Spleen (tissue), 11 donors: Measurements from ENCODE around the gene NINJ1. TPM values are rescaled to one million over a fixed set of nuclear protein-coding genes. Genes with fewer than 3 reads are reported as not detected.

ENCODE experiments used
- DNase-seq: peaks from one replicate; pipeline ENCODE4 v3.0.0-alpha.2; 2020
- H3K27ac ChIP-seq, 8 donors: fragments of 200-600 bp; sonication (generic) in 7 of 8; 1 replicate in 4 of 8; 2 replicates in 4 of 8; pipeline versions ENCODE4 v1.5.0 to v1.8.0; 2016 to 2021; ENCODE audit warnings: inconsistent platforms in 4 of 8, mild to moderate bottlenecking in 4 of 8, moderate library complexity in 1 of 8
- H3K27me3 ChIP-seq, 7 donors: fragments of 200-600 bp; sonication (generic) in 6 of 7; replicated peaks in 1 of 7; 1 replicate in 4 of 7; 2 replicates in 3 of 7; pipeline versions ENCODE4 v1.5.0 to v1.8.0; 2016 to 2021; ENCODE audit warnings: inconsistent platforms in 3 of 7, mild to moderate bottlenecking in 1 of 7
- H3K36me3 ChIP-seq, 6 donors: fragments of 200-600 bp; sonication (generic) in 5 of 6; 1 replicate in 4 of 6; 2 replicates in 2 of 6; pipeline versions ENCODE4 v1.5.0 to v1.8.0; 2016 to 2021; ENCODE audit warnings: inconsistent platforms in 2 of 6
- H3K4me1 ChIP-seq, 6 donors: fragments of 200-600 bp; sonication (generic) in 5 of 6; 1 replicate in 3 of 6; 2 replicates in 3 of 6; pipeline versions ENCODE4 v1.5.0 to v1.8.0; 2016 to 2021; ENCODE audit warnings: inconsistent platforms in 3 of 6
- H3K4me3 ChIP-seq, 8 donors: fragments of 200-600 bp; sonication (generic) in 7 of 8; 1 replicate in 4 of 8; 2 replicates in 4 of 8; pipeline versions ENCODE4 v1.5.0 to v1.8.0; 2016 to 2021; ENCODE audit warnings: inconsistent platforms in 4 of 8, mild to moderate bottlenecking in 4 of 8, moderate library complexity in 2 of 8
- H3K9me3 ChIP-seq, 8 donors: fragments of 200-600 bp; sonication (generic) in 7 of 8; 1 replicate in 4 of 8; 2 replicates in 4 of 8; pipeline versions ENCODE4 v1.5.0 to v1.8.0; 2016 to 2021; ENCODE audit warnings: inconsistent platforms in 4 of 8
- POLR2A ChIP-seq, 3 donors: fragments of 450-650 bp; IDR thresholded peaks; one replicate each; pipeline ENCODE4 v1.5.1; 2017; ENCODE audit warnings: antibody characterized with exemption in 3 of 3, mild to moderate bottlenecking in 1 of 3
- POLR2AphosphoS5 ChIP-seq, 3 donors: sonication (generic); formaldehyde crosslinking; IDR thresholded peaks; one replicate each; pipeline ENCODE4 v1.5.1; 2017; ENCODE audit warnings: antibody characterized with exemption in 3 of 3
- WGBS, 5 donors: extraction: QIAGEN DNeasy Blood & Tissue Kit in 3 of 5; methylation state at CpG; one replicate each; pipeline versions ENCODE4 v1.1.5 to v1.1.7; 2013 to 2018; 5-methylcytosine and 5-hydroxymethylcytosine counted together
- intact Hi-C: fragments of 100-400 bp; cut with DNase I; formaldehyde crosslinking; loops from one replicate; pipeline ENCODE4 v1.15.0; 2023; ENCODE audit warnings: low total_unique reads
- polyA plus RNA-seq, 3 donors: library from polyadenylated mRNA; stranded (reverse); fragments of 200-250 nt; gene quantifications; one replicate each; pipeline ENCODE4 v1.2.1, GENCODE V29; 2013
- total RNA-seq, 7 donors: library from RNA; depleted of rRNA in 3 of 7; stranded (reverse); fragments of >200 nt in 3 of 7; fragmentation: NEBNext Ultra II Directional in 4 of 7; extraction: Animal tissue kit (Norgen Biotek cat#: 25700) in 4 of 7; gene quantifications; one replicate each; pipeline versions ENCODE4 v1.1.0 to v1.2.1, GENCODE V29; 2016 to 2021
- TF ChIP-seq, protein P1 (sequence below), 11 experiments: fragments of 200-600 bp in 7 of 11; fragments of 450-650 bp in 4 of 11; sonication (generic) in 4 of 11; IDR thresholded peaks in 8 of 11; conservative IDR thresholded peaks in 3 of 11; 1 replicate in 7 of 11; 2 replicates in 4 of 11; pipeline versions ENCODE4 v1.4.0 to v1.8.0; 2016 to 2021; ENCODE audit warnings: antibody characterized with exemption in 11 of 11, inconsistent platforms in 4 of 11, mild to moderate bottlenecking in 1 of 11
- donor health status: healthy with polysubstance abuse.
- donor health status: DM: no; HTN: no; CAD: no; lungs with moderate emphysema.
- donor health status: DM: no; HTN: no; CAD: no.
- donor health status: Bipolar disorder and iron deficiency.
- donor health status: healthy.
- donor health status: DM: no; HTN: no; CAD: no.
- donor health status: DM: yes; HTN: yes; CAD: no.

NINJ1 gene
- total and polyA plus RNA-seq, 10 donors: 26.5 to 142 (median 104) TPM

DNA sequence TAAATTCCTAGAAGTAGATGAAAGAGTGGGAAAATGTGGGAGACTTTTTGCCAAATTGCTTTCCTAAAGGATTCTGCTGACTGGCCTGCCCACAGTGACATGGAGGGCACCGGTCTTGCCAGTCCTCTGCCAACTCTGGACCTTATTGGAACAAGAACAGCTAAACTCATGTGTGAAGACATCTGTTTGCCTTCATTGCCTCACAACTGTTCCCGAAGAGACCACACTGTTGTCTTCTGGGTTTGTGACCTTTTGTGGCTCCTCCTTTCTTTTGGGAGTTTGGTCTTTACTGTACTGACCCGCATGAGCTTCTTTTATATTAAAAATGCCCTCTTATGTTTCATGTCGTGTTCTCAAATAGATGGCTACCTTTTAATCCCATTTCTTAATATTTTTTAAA lies 33.8 kb upstream of the NINJ1 start:
- intact Hi-C loops: loop anchor here (10.0 kb wide), 2 partner anchors 397 to 797 kb away; no protein-coding TSS in a partner anchor
- Histone ChIP-seq H3K36me3 (no peaks in the 10 kb centered on the region), H3K4me3 (no peak overlapping the region), H3K27ac (no peak overlapping the region), H3K4me1 (peaks cover 0 to 2% (median 0%) of the 10 kb centered on the region in 6 donors), H3K27me3 (no peaks in the 10 kb centered on the region), H3K9me3 (no peaks in the 10 kb centered on the region)
- DNase-seq: no peak
- no peak for TF ChIP-seq POLR2A (IDR thresholded peaks at IDR 0.05)
- TF ChIP-seq, protein P1, sequence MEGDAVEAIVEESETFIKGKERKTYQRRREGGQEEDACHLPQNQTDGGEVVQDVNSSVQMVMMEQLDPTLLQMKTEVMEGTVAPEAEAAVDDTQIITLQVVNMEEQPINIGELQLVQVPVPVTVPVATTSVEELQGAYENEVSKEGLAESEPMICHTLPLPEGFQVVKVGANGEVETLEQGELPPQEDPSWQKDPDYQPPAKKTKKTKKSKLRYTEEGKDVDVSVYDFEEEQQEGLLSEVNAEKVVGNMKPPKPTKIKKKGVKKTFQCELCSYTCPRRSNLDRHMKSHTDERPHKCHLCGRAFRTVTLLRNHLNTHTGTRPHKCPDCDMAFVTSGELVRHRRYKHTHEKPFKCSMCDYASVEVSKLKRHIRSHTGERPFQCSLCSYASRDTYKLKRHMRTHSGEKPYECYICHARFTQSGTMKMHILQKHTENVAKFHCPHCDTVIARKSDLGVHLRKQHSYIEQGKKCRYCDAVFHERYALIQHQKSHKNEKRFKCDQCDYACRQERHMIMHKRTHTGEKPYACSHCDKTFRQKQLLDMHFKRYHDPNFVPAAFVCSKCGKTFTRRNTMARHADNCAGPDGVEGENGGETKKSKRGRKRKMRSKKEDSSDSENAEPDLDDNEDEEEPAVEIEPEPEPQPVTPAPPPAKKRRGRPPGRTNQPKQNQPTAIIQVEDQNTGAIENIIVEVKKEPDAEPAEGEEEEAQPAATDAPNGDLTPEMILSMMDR (IDR thresholded peaks at IDR 0.05 in 8 of 11, conservative IDR thresholded peaks at IDR 0.05 in 3 of 11): no peak
- TF ChIP-seq POLR2AphosphoS5 (IDR thresholded peaks at IDR 0.05): no peak
- 74 to 87% (median 80%) methylated on average over 4 of the region's 4 CpGs for WGBS, 5 donors

DNA sequence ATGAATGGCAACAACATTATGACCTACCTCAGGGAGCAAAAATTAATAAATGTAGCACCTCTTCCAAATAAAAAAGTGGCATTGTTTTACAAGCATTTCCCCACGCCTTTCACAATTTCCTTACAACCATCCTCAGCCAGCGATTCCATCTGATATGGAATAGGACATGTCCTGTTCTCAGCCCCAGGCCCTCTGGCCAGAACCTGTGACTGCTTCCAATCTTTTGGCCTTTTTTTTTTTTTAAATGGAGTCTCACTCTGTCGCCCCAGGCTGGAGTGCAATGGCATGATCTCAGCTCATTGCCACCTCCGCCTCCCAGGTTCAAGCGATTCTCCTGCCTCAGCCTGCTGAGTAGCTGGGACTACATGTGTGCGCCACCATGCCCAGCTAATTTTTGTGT lies 33.1 kb upstream of the NINJ1 start:
- Histone ChIP-seq H3K27me3 (no peaks in the 10 kb centered on the region), H3K27ac (no peak overlapping the region), H3K4me1 (no peaks in the 10 kb centered on the region), H3K4me3 (no peak overlapping the region), H3K9me3 (no peaks in the 10 kb centered on the region), H3K36me3 (no peaks in the 10 kb centered on the region)
- intact Hi-C loops: loop anchor here (10.0 kb wide), 2 partner anchors 398 to 798 kb away; no protein-coding TSS in a partner anchor
- 89 to 94% (median 92%) methylated on average over 6 of the region's 6 CpGs for WGBS, 5 donors
- TF ChIP-seq POLR2AphosphoS5 (IDR thresholded peaks at IDR 0.05): no peak
- TF ChIP-seq, protein P1 (IDR thresholded peaks at IDR 0.05 in 8 of 11, conservative IDR thresholded peaks at IDR 0.05 in 3 of 11): no peak
- no peak for TF ChIP-seq POLR2A (IDR thresholded peaks at IDR 0.05)
- DNase-seq: no peak

DNA sequence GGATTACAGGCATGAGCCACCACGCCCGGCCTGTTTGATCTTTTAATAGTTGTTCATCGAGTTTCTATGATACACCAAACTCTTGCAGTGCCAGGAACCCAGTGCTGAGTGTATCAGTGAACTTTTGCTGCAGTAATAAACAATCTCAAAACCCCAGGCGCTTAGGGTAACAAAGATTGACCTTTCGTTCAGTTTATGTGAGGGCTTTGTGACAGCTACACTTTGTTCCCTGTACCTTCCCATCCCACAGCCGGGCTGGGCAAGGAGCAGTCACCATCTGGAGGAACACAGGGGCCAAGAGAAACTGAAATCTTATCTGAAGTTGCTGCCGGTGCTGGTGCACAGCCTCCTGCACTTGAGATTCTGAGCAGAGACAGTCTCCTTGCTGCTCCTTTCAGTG lies 32.6 kb upstream of the NINJ1 start:
- no peaks in the 10 kb centered on the region for H3K4me1 ChIP-seq
- H3K27me3 ChIP-seq: no peaks in the 10 kb centered on the region
- H3K36me3 ChIP-seq: no peaks in the 10 kb centered on the region
- intact Hi-C loops: loop anchor here (10.0 kb wide), 2 partner anchors 398 to 798 kb away; no protein-coding TSS in a partner anchor
- H3K4me3 ChIP-seq: no peak overlapping the region
- TF ChIP-seq POLR2AphosphoS5 (IDR thresholded peaks at IDR 0.05) (no peak), POLR2A (IDR thresholded peaks at IDR 0.05) (no peak)
- TF ChIP-seq, protein P1 (IDR thresholded peaks at IDR 0.05 in 8 of 11, conservative IDR thresholded peaks at IDR 0.05 in 3 of 11): no peak
- H3K9me3 ChIP-seq: no peaks in the 10 kb centered on the region
- H3K27ac ChIP-seq: no peak overlapping the region
- no peak for DNase-seq
- 82 to 91% (median 88%) methylated on average over 7 of the region's 7 CpGs for WGBS, 5 donors

DNA sequence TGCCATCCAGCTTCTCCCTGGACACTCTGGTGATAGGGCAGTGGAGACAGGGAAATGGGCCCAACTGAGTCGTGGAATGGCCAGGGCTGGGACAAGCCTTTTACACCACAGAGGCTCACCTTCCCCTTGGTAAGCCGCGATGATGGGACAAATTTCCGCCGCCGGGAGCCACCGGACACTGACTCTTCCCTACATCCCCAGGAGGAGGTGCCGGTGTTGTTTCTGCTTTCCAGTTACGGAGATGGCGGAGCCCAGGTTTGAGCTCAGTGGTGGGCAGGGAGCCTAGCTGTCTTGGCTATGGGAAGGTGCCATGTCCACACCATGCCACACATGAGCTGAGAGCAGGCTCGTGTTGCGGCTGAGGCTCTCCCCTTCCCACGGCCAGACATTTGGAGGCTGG lies 30.0 kb upstream of the NINJ1 start:
- Histone ChIP-seq H3K27ac (no peak overlapping the region), H3K36me3 (no peaks in the 10 kb centered on the region), H3K4me3 (no peak overlapping the region), H3K9me3 (no peaks in the 10 kb centered on the region), H3K27me3 (no peaks in the 10 kb centered on the region), H3K4me1 (peaks cover 0 to 13% (median 8%) of the 10 kb centered on the region in 6 donors)
- intact Hi-C loops: loop anchor here (10.0 kb wide), 2 partner anchors 401 to 801 kb away; no protein-coding TSS in a partner anchor
- WGBS, 5 donors: 85 to 97% (median 88%) methylated on average over 12 to 13 of the region's 13 CpGs
- no peak for DNase-seq
- TF ChIP-seq POLR2A (IDR thresholded peaks at IDR 0.05): no peak
- TF ChIP-seq POLR2AphosphoS5 (IDR thresholded peaks at IDR 0.05): no peak
- TF ChIP-seq, protein P1 (IDR thresholded peaks at IDR 0.05 in 8 of 11, conservative IDR thresholded peaks at IDR 0.05 in 3 of 11): no peak
